H1 (cell line): ENCODE results near the gene NAGS. TPM values are rescaled to one million over a fixed set of nuclear protein-coding genes. Genes with fewer than 3 reads are reported as not detected.

Experiments
- CTCF ChIA-PET: fragments of 300-600 bp; sonication (Branson Sonifier 250); formaldehyde crosslinking; loops from one replicate; lab custom pipeline; 2021; ENCODE audit not compliant: partially characterized antibody; lab: Charles Lee
- POLR2A ChIA-PET: fragments of 300-600 bp; sonication (Branson Sonifier 250); formaldehyde crosslinking; loops from one replicate; lab custom pipeline; 2021; ENCODE audit warnings: inconsistent platforms; ENCODE audit not compliant: partially characterized antibody; lab: Charles Lee
- DNase-seq, 2 experiments: peaks; one replicate each; pipeline versions ENCODE4 v3.0.0 to v3.0.0-alpha.2; 2010 to 2022; ENCODE audit warnings: low spot score in 2 of 2, low read depth in 1 of 2, mixed read lengths in 1 of 2
- FAIRE-seq: peaks from 2 replicates; lab custom pipeline; 2011; peaks lifted over from hg19 to GRCh38; lab: Jason Lieb, UNC
- H2AFZ ChIP-seq: 2 replicates; pipeline ENCODE4 v1.8.1; 2012; ENCODE audit warnings: low read length, inconsistent platforms
- H2AK5ac ChIP-seq: 2 replicates; pipeline ENCODE4 v1.6.1; 2013; ENCODE audit warnings: low read depth, low read length
- H2BK120ac ChIP-seq: replicated peaks from 2 replicates; pipeline ENCODE3; 2013; ENCODE audit warnings: low read depth, low read length, inconsistent platforms
- H2BK12ac ChIP-seq: 2 replicates; pipeline ENCODE4 v1.6.1; 2013; ENCODE audit warnings: low read depth, low read length
- H2BK15ac ChIP-seq: 2 replicates; pipeline ENCODE4 v1.6.1; 2013; ENCODE audit warnings: low read length
- H2BK20ac ChIP-seq: 2 replicates; pipeline ENCODE4 v1.6.1; 2013; ENCODE audit warnings: low read length
- H2BK5ac ChIP-seq: 2 replicates; pipeline ENCODE4 v1.6.1; 2013; ENCODE audit warnings: low read depth, low read length
- H3K14ac ChIP-seq: 2 replicates; pipeline ENCODE4 v1.6.1; 2013; ENCODE audit warnings: inconsistent platforms; ENCODE audit not compliant: insufficient read length
- H3K18ac ChIP-seq: 2 replicates; pipeline ENCODE4 v1.6.1; 2013; ENCODE audit warnings: low read length; ENCODE audit errors: extremely low read depth
- H3K23ac ChIP-seq: 2 replicates; pipeline ENCODE4 v1.6.1; 2013; ENCODE audit warnings: inconsistent platforms; ENCODE audit not compliant: insufficient read length
- H3K23me2 ChIP-seq: 2 replicates; pipeline ENCODE4 v1.6.1; 2013; ENCODE audit warnings: low read depth, low read length
- H3K27ac ChIP-seq: 2 replicates; pipeline ENCODE4 v1.6.1; 2011; ENCODE audit warnings: low read depth, low read length, inconsistent platforms
- H3K27me3 ChIP-seq, 4 experiments: replicated peaks in 1 of 4; 1 replicate in 1 of 4; 2 replicates in 3 of 4; pipeline versions ENCODE4 v1.6.1 to v1.8.1; 2011 to 2013; ENCODE audit warnings: low read length in 3 of 4, mild to moderate bottlenecking in 3 of 4, inconsistent platforms in 2 of 4, mixed read lengths in 2 of 4, moderate library complexity in 1 of 4; ENCODE audit not compliant: control insufficient read depth in 3 of 4, insufficient read depth in 3 of 4; ENCODE audit errors: extremely low read depth in 1 of 4
- H3K36me3 ChIP-seq, 4 experiments: 2 replicates each; pipeline versions ENCODE4 v1.6.1 to v1.8.1; 2011 to 2013; ENCODE audit warnings: mild to moderate bottlenecking in 4 of 4, low read length in 3 of 4, moderate library complexity in 2 of 4, control low read depth in 1 of 4, inconsistent platforms in 1 of 4; ENCODE audit not compliant: insufficient read depth in 4 of 4, control insufficient read depth in 2 of 4
- H3K4ac ChIP-seq: replicated peaks from 2 replicates; pipeline ENCODE3; 2013; ENCODE audit warnings: low read length, low read depth, mixed read lengths, inconsistent platforms; ENCODE audit not compliant: insufficient read length
- H3K4me1 ChIP-seq, 4 experiments: replicated peaks in 1 of 4; 1 replicate in 1 of 4; 2 replicates in 3 of 4; pipeline versions ENCODE4 v1.6.1 to v1.8.1; 2011 to 2013; ENCODE audit warnings: low read length in 3 of 4, inconsistent platforms in 2 of 4, mixed read lengths in 1 of 4; ENCODE audit not compliant: insufficient read depth in 4 of 4, control insufficient read depth in 3 of 4
- H3K4me2 ChIP-seq, 2 experiments: 2 replicates each; pipeline versions ENCODE4 v1.6.1 to v1.8.1; 2011 to 2013; ENCODE audit warnings: low read depth in 2 of 2, low read length in 2 of 2, control low read depth in 1 of 2, inconsistent platforms in 1 of 2, mild to moderate bottlenecking in 1 of 2; ENCODE audit not compliant: insufficient read depth in 1 of 2
- H3K4me3 ChIP-seq, 4 experiments: fragments of 200-600, 300-600 bp in 1 of 4; sonication (generic), shearing (Covaris generic), sonication (Bioruptor Twin) in 1 of 4; 2 replicates each; pipeline versions ENCODE4 v1.5.1 to v1.8.1; 2011 to 2016; ENCODE audit warnings: low read length in 4 of 4, low read depth in 3 of 4, control low read depth in 2 of 4, inconsistent platforms in 2 of 4, mild to moderate bottlenecking in 2 of 4, mixed read lengths in 1 of 4, moderate library complexity in 1 of 4; ENCODE audit not compliant: insufficient read depth in 2 of 4; ENCODE audit errors: extremely low read depth in 1 of 4
- H3K56ac ChIP-seq: replicated peaks from 2 replicates; pipeline ENCODE3; 2013; ENCODE audit warnings: low read depth, mild to moderate bottlenecking, mixed read lengths, low read length, inconsistent platforms; ENCODE audit not compliant: insufficient read length
- H3K79me1 ChIP-seq: 2 replicates; pipeline ENCODE4 v1.6.1; 2013; ENCODE audit warnings: low read depth, low read length, control low read depth
- H3K79me2 ChIP-seq, 2 experiments: 2 replicates each; pipeline versions ENCODE4 v1.6.1 to v1.8.1; 2012 to 2013; ENCODE audit warnings: low read length in 2 of 2, mild to moderate bottlenecking in 2 of 2, inconsistent platforms in 1 of 2; ENCODE audit not compliant: insufficient read depth in 2 of 2, control insufficient read depth in 1 of 2
- H3K9ac ChIP-seq, 4 experiments: replicated peaks in 1 of 4; 1 replicate in 1 of 4; 2 replicates in 3 of 4; pipeline versions ENCODE4 v1.6.1 to v1.8.1; 2011 to 2013; ENCODE audit warnings: low read depth in 3 of 4, low read length in 3 of 4, control low read depth in 2 of 4, mild to moderate bottlenecking in 2 of 4, moderate library complexity in 2 of 4, inconsistent platforms in 1 of 4; ENCODE audit errors: extremely low read depth in 1 of 4
- H3K9me3 ChIP-seq, 2 experiments: 2 replicates each; pipeline versions ENCODE4 v1.6.1 to v1.8.1; 2012 to 2013; ENCODE audit warnings: mild to moderate bottlenecking in 2 of 2, moderate library complexity in 2 of 2, control low read depth in 1 of 2, inconsistent platforms in 1 of 2, low read depth in 1 of 2, low read length in 1 of 2, mixed read lengths in 1 of 2; ENCODE audit not compliant: insufficient read depth in 2 of 2
- H4K20me1 ChIP-seq, 2 experiments: replicated peaks in 1 of 2; 2 replicates each; pipeline versions ENCODE3 to v1.8.1; 2011 to 2013; ENCODE audit warnings: inconsistent platforms in 2 of 2, low read length in 2 of 2, mild to moderate bottlenecking in 1 of 2; ENCODE audit not compliant: insufficient read depth in 2 of 2, control insufficient read depth in 1 of 2
- H4K5ac ChIP-seq: 2 replicates; pipeline ENCODE4 v1.6.1; 2013; ENCODE audit warnings: low read length, low read depth, mixed read lengths, inconsistent platforms; ENCODE audit not compliant: insufficient read length
- H4K8ac ChIP-seq: 2 replicates; pipeline ENCODE4 v1.8.0; 2013; ENCODE audit warnings: mild to moderate bottlenecking, moderate library complexity, low read length, inconsistent platforms; ENCODE audit not compliant: insufficient read depth; ENCODE audit errors: extremely low read depth
- H4K91ac ChIP-seq: replicated peaks from 2 replicates; pipeline ENCODE3; 2013; ENCODE audit warnings: low read length, mixed read lengths, inconsistent platforms; ENCODE audit not compliant: insufficient read length
- BACH1 ChIP-seq: IDR thresholded peaks from 2 replicates; pipeline ENCODE4 v1.6.1; 2012; ENCODE audit warnings: low read length, improper control_type of control experiment
- BRCA1 ChIP-seq: IDR thresholded peaks from 2 replicates; pipeline ENCODE4 v1.6.1; 2012; ENCODE audit warnings: low read depth, low read length, improper control_type of control experiment
- CBX5 ChIP-seq: fragments of 300-800, 300-1000 bp; sonication (generic); IDR thresholded peaks from 2 replicates; pipeline ENCODE4 v1.7.1; 2016; ENCODE audit warnings: antibody characterized with exemption, low read length, low read depth
- CHD1 ChIP-seq: IDR thresholded peaks from 2 replicates; pipeline ENCODE4 v1.6.1; 2012; ENCODE audit warnings: low read depth, low read length, improper control_type of control experiment
- CHD2 ChIP-seq: IDR thresholded peaks from 2 replicates; pipeline ENCODE4 v1.6.1; 2012; ENCODE audit warnings: low read length, improper control_type of control experiment
- EGR1 ChIP-seq: IDR thresholded peaks from 2 replicates; pipeline ENCODE4 v1.6.1; 2011; ENCODE audit warnings: low read depth, low read length, borderline replicate concordance
- GTF2F1 ChIP-seq: IDR thresholded peaks from 2 replicates; pipeline ENCODE4 v1.6.1; 2012; ENCODE audit warnings: low read depth, low read length, improper control_type of control experiment, borderline replicate concordance
- HDAC2 ChIP-seq, 2 experiments: fragments of 300-600 bp in 1 of 2; sonication (generic) in 1 of 2; IDR thresholded peaks; 2 replicates each; pipeline ENCODE4 v1.6.1; 2011 to 2012; ENCODE audit warnings: low read depth in 2 of 2, low read length in 2 of 2, mild to moderate bottlenecking in 2 of 2, moderate library complexity in 2 of 2, borderline replicate concordance in 1 of 2, inconsistent platforms in 1 of 2
- HDAC6 ChIP-seq: IDR thresholded peaks from one replicate; pipeline ENCODE4 v1.7.1; 2012; ENCODE audit warnings: low read depth, mild to moderate bottlenecking, inconsistent platforms, low read length, moderate library complexity
- JUND ChIP-seq: IDR thresholded peaks from 2 replicates; pipeline ENCODE4 v1.6.1; 2011; ENCODE audit warnings: mild to moderate bottlenecking, improper control_type of control experiment, low read length
- PHF8 ChIP-seq: fragments of 200-600 bp; sonication (generic); conservative IDR thresholded peaks from 2 replicates; pipeline ENCODE4 v1.7.1; 2012; ENCODE audit warnings: low read depth, mild to moderate bottlenecking, inconsistent platforms, low read length, moderate library complexity
- POLR2A ChIP-seq, 2 experiments: IDR thresholded peaks; 1 replicate in 1 of 2; 2 replicates in 1 of 2; pipeline ENCODE4 v1.6.1; 2011; ENCODE audit warnings: low read depth in 2 of 2, low read length in 2 of 2, mild to moderate bottlenecking in 2 of 2; ENCODE audit errors: control extremely low read depth in 1 of 2
- RBBP5 ChIP-seq: IDR thresholded peaks from 2 replicates; pipeline ENCODE4 v1.7.1; 2012; ENCODE audit warnings: low read depth, mild to moderate bottlenecking, inconsistent platforms, low read length, moderate library complexity, borderline replicate concordance
- SRF ChIP-seq: IDR thresholded peaks from 2 replicates; pipeline ENCODE4 v1.6.1; 2011; ENCODE audit warnings: mild to moderate bottlenecking, low read depth, low read length, moderate library complexity
- WGBS, 2 experiments: shearing (Covaris generic) in 1 of 2; methylation state at CpG; one replicate each; pipeline versions ENCODE4 v1.1.6 to v1.1.7; 2013 to 2015; ENCODE audit warnings: low lambda C conversion rate in 2 of 2, mixed read lengths in 2 of 2, inconsistent platforms in 1 of 2, low coverage in 1 of 2, missing lambda C conversion rate in 1 of 2; ENCODE audit not compliant: insufficient replicate concordance in 2 of 2, insufficient coverage in 1 of 2, insufficient read length in 1 of 2; ENCODE audit errors: extremely low coverage in 1 of 2, missing lambda C conversion rate in 1 of 2; 5-methylcytosine and 5-hydroxymethylcytosine counted together
- polyA plus RNA-seq, 7 experiments: library from polyadenylated mRNA; depleted of rRNA in 3 of 7; stranded (reverse) in 5 of 7; unstranded in 2 of 7; fragments of >200 nt in 5 of 7; fragments of 200-250 nt in 2 of 7; gene quantifications; 1 replicate in 5 of 7; 2 replicates in 1 of 7; 4 replicates in 1 of 7; pipeline versions ENCODE4 v1.2.1 to v1.2.3, GENCODE V29; 2011 to 2013; ENCODE audit warnings: missing spikeins in 2 of 7, mixed read lengths in 2 of 7
- total RNA-seq: library from RNA; stranded (reverse); fragmentation: NEBNext Ultra II Directional; extraction: Animal tissue kit (Norgen Biotek cat#: 25700); gene quantifications from 2 replicates; pipeline ENCODE4 v1.2.1, GENCODE V29; 2021

The NAGS gene
- total and polyA plus RNA-seq, 2 of the 8 experiments (the other 6 are each of a cell fraction or from before 2014, with no cell fraction given), result 4.0 to 5.1 TPM

- H2AFZ ChIP-seq, result no peak overlapping the region
- H3K56ac ChIP-seq, result no peak overlapping the region
- no peak overlapping the region; a peak in 1 of 4 replicates for H3K4me2 ChIP-seq
- H3K27me3 ChIP-seq, result no peaks in the 10 kb centered on the region
- peaks cover 0 to 3% (median 1%) of the 10 kb centered on the region in 4 experiments; a peak in 2 of 8 replicates for H3K36me3 ChIP-seq
- H4K5ac ChIP-seq, result no peak overlapping the region
- no peak overlapping the region for H4K91ac ChIP-seq
- no peak overlapping the region for H3K27ac ChIP-seq
- DNase-seq, result no peak
- H3K18ac ChIP-seq, result no peak overlapping the region
- H2BK120ac ChIP-seq, result no peak overlapping the region
- no peak overlapping the region for H3K4ac ChIP-seq
- H3K23me2 ChIP-seq, result peaks cover 2% of the 10 kb centered on the region; the same call in 1 of the 2 replicates
- no peaks in the 10 kb centered on the region; the same call in 1 of the 2 replicates for H3K79me1 ChIP-seq
- no peak overlapping the region for H3K9ac ChIP-seq
- H3K79me2 ChIP-seq, result no peaks in the 10 kb centered on the region
- no peak overlapping the region for H4K8ac ChIP-seq
- H2AK5ac ChIP-seq, result no peak overlapping the region
- H2BK20ac ChIP-seq, result no peak overlapping the region
- H2BK15ac ChIP-seq, result no peak overlapping the region
- no peak overlapping the region for H3K4me3 ChIP-seq
- no peak overlapping the region for H3K14ac ChIP-seq
- H3K4me1 ChIP-seq, result peaks cover 2 to 7% (median 6%) of the 10 kb centered on the region in 4 experiments
- ChIA-PET CTCF (interaction anchor here (1.1 to 2.8 kb wide), 6 partner anchors 12 to 105 kb away, joined by 4 to 10 read pairs (median 6); no protein-coding TSS in a partner anchor), POLR2A (interaction anchor here (0.6 to 1.2 kb wide), 2 partner anchors 9 to 15 kb away, joined by 3 to 5 read pairs; no protein-coding TSS in a partner anchor)
- peaks cover 2 to 4% of the 10 kb centered on the region in 2 experiments for H4K20me1 ChIP-seq
- FAIRE-seq, result no peak
- no peak overlapping the region for H2BK5ac ChIP-seq
- H3K9me3 ChIP-seq, result no peaks in the 10 kb centered on the region
- WGBS, 2 experiments, result 95% methylated on average over 14 of the region's 14 CpGs; no CpG with 5 or more reads in 1 of the 2 experiments
- no peak overlapping the region for H3K23ac ChIP-seq
- H2BK12ac ChIP-seq, result no peak overlapping the region
- TF ChIP-seq HDAC6 (no peak), JUND (no peak), POLR2A (IDR thresholded peaks at IDR 0.05; ENCODE audit: control extremely low read depth in 1 of 2, low read depth in 2 of 2, low read length in 2 of 2) (no peak), BRCA1 (no peak), GTF2F1 (no peak), CBX5 (no peak), PHF8 (no peak), CHD1 (no peak), HDAC2 (IDR thresholded peaks at IDR 0.05; ENCODE audit: borderline replicate concordance in 1 of 2, low read depth in 2 of 2, low read length in 2 of 2) (no peak), BACH1 (no peak), RBBP5 (no peak), EGR1 (no peak), SRF (no peak), CHD2 (no peak)
Measured at GRCh38 chr17:44012874-44013273, 8.5 kb downstream of the NAGS start.
